HG03354 (cell line): ENCODE measurements around the gene PGBD4.

Experiments used
- ATAC-seq: cut with Tn5 transposase; IDR thresholded peaks from one replicate; pipeline ENCODE4 v1.9.1; 2021; ENCODE audit warnings: mild to moderate bottlenecking; ENCODE audit not compliant: unreplicated experiment, poor library complexity, severe bottlenecking

The PGBD4 gene

DNA sequence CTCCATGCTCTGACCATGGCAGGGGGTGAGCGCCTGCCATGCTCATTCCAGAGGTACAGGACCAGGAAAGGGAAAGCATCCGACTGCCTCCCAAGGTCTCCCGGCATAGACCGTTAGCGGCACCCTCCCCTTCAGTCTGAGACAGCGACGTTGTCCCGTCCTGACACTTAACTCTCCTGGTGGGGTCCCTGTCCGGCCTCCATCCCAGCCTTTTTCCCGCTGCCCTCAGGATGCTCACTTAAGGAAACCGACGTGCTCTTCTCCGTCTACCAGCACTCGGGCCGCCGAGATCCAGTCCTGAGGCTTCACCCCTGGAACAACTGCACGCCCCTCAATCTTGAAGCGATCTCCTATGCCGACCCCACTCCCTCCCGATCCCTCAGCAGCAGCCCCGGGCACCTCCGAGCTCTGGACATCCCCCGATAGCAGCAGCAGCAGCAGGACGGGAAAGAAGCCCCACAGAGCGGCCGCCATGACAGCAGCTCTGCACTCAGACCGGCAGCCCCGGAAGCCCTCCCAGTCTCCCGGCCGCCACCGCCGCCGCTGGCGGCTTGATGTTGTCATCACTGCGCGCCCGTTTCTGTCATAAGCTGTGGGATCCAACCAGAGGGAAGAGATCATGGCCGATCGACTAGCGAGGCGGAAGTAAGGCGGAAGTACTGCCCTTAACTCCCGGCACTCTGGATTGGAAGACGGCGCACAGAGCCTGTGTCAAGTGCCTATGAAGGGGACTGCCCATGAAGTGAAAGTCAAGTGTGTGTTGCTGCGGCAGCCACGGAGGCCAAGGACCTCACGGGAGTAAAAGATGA, at the start of gene PGBD4, which contains the start of gene EMC7:
PGBD4 (plus strand) TSS at position 718 of the 809 bp plus-strand sequence. CDS start 449 bp downstream, outside the sequence.
EMC7 (minus strand) TSS at position 497 of the 809 bp plus-strand sequence; CDS start at position 474, 23 bp downstream.
- ATAC-seq = peak; percentile 97

- no peak for ATAC-seq
These were observed 47.7 kb upstream of the PGBD4 start for GRCh38 chr15:34054081-34054707.

DNA sequence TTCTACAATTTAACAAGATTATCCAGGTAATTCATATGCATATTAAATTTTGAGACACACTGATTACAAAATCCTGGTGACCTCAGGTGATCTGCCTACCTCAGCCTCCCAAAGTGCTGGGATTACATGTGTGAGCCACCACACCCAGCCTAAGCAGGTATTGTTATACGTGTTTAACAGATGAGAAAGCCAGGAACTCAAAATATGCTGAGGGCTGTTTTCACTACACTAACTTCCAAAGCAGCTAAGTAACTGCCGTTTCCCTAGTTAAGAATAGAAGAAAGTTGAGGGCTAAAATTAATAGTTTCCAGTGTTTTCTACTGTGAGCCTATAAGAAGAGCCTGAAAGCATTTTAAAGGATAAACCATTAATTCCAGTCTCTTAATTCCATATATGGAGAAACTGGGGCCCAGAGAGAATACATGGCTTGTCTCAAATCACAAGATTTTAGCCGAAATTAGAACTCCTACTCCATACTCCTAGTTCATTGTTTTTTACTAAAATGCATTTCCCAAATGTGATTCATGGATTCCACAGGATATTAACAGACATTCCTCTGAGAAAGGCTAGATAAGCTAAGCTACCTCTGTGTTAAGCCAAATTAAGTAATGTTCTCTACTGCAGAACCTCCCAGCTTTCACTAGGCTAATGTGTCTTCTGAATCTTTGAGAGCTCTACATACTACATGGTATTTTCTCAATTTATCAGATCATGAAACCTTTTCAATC, 45.9 kb upstream of the PGBD4 start:
- ATAC-seq = no peak

GRCh38 chr15:34056911-34057310, 45.0 kb upstream of the PGBD4 start:
- no peak for ATAC-seq

- ATAC-seq = no peak
These were observed 42.4 kb upstream of the PGBD4 start for GRCh38 chr15:34059476-34059875.

- no peak for ATAC-seq
These were observed 41.9 kb upstream of the PGBD4 start for GRCh38 chr15:34059946-34060345.

DNA sequence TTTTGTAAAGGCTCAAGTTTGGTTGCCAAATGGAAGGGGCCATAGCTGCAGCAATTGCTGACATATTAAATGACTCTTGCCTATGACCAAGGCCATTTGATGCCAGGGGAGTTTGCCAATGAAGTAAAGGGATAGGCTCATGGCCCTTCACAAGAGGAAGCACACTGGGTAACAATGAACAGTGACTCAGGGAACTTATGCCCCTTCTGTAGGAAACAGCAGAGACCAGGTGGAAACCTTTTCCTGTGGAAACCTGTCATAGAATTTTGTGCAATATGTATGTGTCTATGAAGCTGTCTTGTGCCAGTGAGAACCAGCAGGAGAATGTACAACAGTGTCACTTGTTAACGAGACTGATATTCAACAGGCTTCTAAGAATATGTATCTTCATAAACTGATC, 37.4 kb upstream of the PGBD4 start:
- no peak for ATAC-seq

GRCh38 chr15:34065261-34065660, 36.6 kb upstream of the PGBD4 start:
- no peak for ATAC-seq

DNA sequence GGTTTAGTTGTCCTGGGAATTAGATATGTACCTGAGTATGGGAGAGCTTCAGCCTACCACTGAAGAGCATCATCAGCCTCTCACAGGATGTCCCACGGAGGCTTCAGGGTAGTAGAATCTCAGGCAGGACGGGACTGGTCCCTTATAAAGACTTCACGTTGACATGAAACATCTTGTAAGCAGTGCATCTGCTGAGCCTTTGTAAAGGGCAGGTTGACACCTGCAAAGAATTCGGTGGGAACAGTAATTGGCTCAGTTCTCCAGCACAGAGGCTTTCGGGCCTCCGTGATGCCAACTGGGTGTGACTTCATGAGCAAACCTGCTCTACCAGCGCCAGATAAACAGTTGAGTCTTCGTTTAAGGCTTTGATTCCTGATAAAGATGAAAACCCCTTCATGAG, 35.9 kb upstream of the PGBD4 start:
- no peak for ATAC-seq

GRCh38 chr15:34070003-34070402, 31.9 kb upstream of the PGBD4 start:
- ATAC-seq = no peak

DNA sequence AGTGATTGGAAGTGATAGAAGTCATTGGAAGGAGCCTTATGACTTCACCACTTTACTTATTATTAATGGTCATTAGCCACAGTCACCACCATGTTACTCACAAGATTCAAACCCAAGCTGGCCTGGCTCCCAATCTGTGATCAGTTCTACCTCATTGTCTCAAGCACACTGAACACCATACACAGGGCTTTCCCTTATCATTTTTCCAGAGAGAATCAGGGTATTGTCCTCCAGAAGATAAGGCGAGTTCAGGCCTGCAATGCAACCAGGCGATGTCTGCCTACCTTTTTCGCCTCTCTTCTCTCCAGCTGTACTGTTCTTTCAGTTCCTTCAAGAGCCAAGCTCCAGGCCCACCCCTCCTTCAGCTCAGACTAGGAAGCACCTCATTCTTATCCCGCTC, 25.1 kb upstream of the PGBD4 start:
- no peak for ATAC-seq

DNA sequence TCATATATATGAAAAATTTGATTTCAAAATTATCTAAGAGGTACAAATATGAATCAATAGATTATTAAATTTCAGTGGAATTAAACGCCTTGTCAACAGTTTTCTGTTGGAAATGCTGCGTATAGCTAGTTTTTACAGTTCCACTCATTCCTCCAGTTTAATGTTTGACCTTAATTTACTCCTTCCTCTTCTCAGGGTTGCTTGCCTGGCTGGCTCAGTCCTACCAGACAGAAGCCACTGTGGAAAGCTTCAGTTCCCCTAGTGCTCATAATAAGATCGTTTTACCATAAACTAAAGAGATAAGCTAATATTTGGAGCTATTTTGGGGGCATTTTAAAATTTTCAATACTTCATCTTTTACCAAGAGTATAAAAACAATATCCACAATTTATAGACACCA, 23.0 kb upstream of the PGBD4 start:
- ATAC-seq = no peak

DNA sequence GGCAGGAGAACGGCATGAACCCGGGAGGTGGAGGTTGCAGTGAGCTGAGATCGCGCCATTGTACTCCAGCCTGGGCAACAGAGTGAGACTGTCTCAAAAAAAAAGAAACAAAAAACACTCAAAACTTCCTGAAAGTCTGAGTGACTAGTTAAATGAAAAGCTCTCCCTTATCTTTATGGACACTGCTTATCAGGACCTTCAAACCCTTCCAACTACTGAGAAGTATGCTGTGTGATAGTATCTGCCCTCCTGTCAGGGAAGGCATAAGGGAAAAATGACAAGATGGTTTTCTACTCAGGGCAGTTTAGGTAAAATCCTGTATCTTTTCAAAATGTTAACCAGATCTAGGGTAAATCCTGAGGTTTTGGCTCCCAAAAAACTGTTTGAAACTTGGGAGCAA, 22.0 kb upstream of the PGBD4 start:
- ATAC-seq = no peak

DNA sequence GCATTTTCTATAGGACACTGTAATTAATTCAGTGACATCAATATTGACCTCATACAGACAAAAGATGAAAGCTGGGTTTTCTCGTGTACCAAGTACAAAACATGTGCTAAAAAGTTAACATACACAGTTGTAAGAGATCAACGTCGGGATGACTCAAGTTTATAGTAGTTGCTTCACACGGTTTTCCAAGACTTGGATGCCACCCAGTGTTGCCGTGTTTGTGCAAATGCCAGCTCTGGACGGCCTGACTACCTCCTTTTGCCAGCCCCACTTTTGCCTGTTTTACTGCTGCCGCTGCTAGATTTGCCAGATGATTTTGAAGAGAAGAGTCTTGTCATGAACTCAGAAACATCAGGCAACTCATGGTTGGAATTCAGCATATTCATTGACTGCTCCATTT, 17.8 kb upstream of the PGBD4 start:
- no peak for ATAC-seq

GRCh38 chr15:34085746-34086145, 16.1 kb upstream of the PGBD4 start:
- no peak for ATAC-seq

GRCh38 chr15:34099914-34100313, 2.0 kb upstream of the PGBD4 start:
- ATAC-seq = no peak

DNA sequence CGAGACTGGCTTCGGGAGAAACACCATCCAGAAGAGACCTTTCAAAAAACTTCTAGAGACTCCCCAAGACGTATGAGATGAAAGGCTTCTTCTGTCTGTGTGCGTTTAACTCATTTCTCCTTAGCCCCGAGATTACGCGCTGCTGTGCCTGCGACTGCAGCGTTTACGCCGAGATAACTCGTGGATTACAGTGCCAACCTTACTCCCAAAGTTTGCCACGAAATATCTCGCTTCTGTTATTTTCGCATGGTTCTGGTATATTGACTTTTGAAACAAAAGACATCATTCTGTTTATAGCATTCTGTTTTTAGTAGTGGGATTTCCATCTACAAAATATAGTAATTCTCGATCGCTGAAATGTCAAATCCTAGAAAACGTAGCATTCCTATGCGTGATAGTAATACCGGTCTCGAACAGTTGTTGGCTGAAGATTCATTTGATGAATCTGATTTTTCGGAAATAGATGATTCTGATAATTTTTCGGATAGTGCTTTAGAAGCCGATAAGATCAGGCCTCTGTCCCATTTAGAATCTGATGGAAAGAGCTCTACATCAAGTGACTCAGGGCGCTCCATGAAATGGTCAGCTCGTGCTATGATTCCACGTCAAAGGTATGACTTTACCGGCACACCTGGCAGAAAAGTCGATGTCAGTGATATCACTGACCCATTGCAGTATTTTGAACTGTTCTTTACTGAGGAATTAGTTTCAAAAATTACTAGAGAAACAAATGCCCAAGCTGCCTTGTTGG, 467 bp downstream of the PGBD4 start:
- no peak for ATAC-seq

DNA sequence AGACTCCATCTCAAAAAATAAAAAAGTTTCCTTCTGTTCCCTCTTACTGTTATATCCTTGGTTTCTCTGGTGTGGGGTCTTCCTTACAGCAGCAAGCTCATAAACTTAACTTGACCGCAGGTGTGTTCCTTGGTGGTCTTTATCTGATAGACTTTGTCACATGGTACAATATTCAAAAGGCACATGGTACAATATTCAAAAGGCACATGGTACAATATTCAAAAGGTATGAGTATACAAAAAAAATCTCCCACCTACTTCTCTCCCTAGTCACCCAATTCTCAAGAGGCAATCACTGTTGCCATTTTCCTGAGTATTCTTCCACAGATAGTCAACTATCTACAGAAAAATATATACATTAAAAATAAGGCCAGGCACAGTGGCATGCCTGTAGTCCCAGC, 4.5 kb downstream of the PGBD4 start:
- no peak for ATAC-seq

- ATAC-seq = no peak
These were observed 5.4 kb downstream of the PGBD4 start for GRCh38 chr15:34107315-34107714.
